ENCODE data around the gene PLA1A. TPM values are rescaled to one million over a fixed set of nuclear protein-coding genes. Genes with fewer than 3 reads are reported as not detected.

Gene PLA1A
- total RNA-seq, 2 donors from 2014 or later: 6.7 to 11.6 TPM

DNA sequence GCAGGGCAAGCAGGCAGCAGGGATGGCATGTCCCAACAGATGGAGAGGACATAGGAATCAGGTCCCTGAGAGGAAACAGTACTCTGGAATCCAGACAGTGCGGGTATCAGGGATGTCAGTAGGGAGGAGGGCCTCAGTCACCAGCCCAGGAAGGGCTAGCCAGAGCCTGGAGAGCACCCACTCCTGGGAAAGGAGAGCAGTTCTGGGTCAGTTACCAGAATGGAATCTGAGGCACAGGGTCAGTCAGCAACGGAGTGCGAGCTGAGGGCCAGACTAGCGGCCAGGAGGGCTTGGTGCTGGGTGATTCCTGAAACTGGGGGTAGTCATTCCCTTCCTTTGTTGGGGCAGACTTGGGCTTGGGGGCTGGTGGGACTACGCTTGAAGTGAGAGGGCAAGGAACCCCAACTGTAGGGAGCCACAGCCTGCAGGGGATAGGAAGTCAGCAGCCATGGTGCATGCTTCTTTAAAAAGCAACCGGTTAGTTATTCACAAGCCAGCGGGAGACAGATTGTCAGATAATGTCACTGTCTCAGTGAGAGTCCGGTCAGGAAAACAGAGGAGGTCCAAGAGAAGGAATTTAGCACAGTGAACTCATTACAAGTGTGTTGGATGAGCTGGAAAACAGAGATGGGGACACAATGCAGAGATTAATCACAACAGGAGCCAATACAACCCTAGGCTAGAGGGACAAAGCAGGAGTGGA, 27.9 kb downstream of the PLA1A start:
- Histone ChIP-seq H3K4me1 (peaks cover 0 to 48% of the 10 kb centered on the region in 2 donors), H3K27ac (peak overlapping the region in 1 of 2 donors; percentile 16), H3K9me3 (no peaks in the 10 kb centered on the region), H3K27me3 (no peaks in the 10 kb centered on the region), H3K4me3 (no peak overlapping the region), H3K36me3 (no peaks in the 10 kb centered on the region)
- TF ChIP-seq, protein P1, sequence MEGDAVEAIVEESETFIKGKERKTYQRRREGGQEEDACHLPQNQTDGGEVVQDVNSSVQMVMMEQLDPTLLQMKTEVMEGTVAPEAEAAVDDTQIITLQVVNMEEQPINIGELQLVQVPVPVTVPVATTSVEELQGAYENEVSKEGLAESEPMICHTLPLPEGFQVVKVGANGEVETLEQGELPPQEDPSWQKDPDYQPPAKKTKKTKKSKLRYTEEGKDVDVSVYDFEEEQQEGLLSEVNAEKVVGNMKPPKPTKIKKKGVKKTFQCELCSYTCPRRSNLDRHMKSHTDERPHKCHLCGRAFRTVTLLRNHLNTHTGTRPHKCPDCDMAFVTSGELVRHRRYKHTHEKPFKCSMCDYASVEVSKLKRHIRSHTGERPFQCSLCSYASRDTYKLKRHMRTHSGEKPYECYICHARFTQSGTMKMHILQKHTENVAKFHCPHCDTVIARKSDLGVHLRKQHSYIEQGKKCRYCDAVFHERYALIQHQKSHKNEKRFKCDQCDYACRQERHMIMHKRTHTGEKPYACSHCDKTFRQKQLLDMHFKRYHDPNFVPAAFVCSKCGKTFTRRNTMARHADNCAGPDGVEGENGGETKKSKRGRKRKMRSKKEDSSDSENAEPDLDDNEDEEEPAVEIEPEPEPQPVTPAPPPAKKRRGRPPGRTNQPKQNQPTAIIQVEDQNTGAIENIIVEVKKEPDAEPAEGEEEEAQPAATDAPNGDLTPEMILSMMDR (IDR thresholded peaks at IDR 0.05): no peak
- no peak for DNase-seq (ENCODE audit: low spot score)

DNA sequence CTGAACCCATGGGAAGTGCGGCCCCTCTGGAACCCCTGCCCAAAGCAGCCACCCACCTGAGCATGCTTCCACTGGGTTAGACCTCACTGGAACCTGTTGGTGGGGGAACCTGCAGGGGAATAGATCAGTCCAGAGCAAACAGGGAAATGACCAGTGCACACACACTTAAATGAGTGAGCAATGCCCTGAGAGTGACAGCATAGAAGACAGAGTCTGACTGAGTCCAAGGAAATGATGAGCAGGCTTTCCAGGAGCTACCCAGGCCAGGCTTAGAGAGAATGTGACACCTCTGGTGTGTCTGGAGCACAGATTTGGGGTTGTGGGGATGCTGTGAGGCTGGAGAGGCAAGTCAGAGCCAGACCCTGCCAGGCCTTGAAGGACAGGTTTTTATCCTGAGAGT, 28.5 kb downstream of the PLA1A start:
- TF ChIP-seq, protein P1 (IDR thresholded peaks at IDR 0.05): no peak
- peaks cover 0 to 50% of the 10 kb centered on the region in 2 donors for H3K4me1 ChIP-seq
- H3K27ac ChIP-seq: peak overlapping the region in 1 of 2 donors; percentile 16
- H3K4me3 ChIP-seq: no peak overlapping the region
- DNase-seq (ENCODE audit: low spot score): no peak
- no peaks in the 10 kb centered on the region for H3K36me3 ChIP-seq
- H3K9me3 ChIP-seq: no peaks in the 10 kb centered on the region
- no peaks in the 10 kb centered on the region for H3K27me3 ChIP-seq

DNA sequence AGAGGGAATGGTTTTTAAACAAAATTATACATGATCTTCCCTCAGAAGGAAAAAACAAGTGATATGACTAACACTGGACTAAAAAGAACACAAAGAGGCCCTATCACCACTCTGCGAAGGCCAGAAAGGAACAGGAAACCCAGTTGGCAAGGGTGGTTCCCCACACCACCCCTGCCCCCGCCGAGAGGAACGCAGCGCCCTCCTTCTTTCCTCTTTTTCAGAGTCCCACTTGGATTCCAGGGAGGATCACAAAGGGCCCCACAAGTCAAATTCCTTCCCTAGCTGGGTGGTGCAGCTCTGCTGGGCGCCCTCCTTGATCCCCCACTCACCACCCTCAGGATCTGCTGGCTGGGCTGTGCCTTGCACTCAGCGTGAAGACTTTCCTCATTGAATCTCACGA, 29.8 kb downstream of the PLA1A start:
- Histone ChIP-seq H3K9me3 (no peaks in the 10 kb centered on the region), H3K27me3 (no peaks in the 10 kb centered on the region), H3K27ac (peak overlapping the region; percentile 42 to 63), H3K4me3 (no peak overlapping the region), H3K36me3 (no peaks in the 10 kb centered on the region), H3K4me1 (peaks cover 0 to 55% of the 10 kb centered on the region in 2 donors)
- TF ChIP-seq, protein P1 (IDR thresholded peaks at IDR 0.05): no peak
- DNase-seq (ENCODE audit: low spot score): no peak

DNA sequence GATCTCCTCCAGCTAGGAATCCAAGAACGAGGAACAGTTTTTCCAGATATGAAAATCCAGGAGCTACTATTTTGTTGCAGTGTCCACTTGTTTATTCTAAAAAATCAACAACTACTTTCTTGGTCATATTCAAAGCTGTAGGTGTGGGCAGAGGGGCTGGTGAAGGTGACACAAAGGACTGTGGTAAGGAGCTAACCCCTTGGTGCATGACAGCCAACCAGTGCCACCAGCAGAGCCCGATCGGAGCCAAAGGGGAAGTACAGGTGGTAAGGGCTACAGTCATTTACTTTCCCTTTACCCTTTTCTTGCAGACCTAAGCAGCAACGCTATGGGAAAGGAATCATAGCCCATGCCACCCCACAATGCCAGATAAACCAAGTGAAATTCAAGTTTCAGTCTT, 30.7 kb downstream of the PLA1A start:
- no peak for DNase-seq (ENCODE audit: low spot score)
- Histone ChIP-seq H3K36me3 (no peaks in the 10 kb centered on the region), H3K4me3 (no peak overlapping the region), H3K4me1 (peaks cover 0 to 57% of the 10 kb centered on the region in 2 donors), H3K27me3 (no peaks in the 10 kb centered on the region), H3K27ac (peak overlapping the region in 1 of 2 donors; percentile 63), H3K9me3 (no peaks in the 10 kb centered on the region)
- TF ChIP-seq, protein P1 (IDR thresholded peaks at IDR 0.05): no peak

DNA sequence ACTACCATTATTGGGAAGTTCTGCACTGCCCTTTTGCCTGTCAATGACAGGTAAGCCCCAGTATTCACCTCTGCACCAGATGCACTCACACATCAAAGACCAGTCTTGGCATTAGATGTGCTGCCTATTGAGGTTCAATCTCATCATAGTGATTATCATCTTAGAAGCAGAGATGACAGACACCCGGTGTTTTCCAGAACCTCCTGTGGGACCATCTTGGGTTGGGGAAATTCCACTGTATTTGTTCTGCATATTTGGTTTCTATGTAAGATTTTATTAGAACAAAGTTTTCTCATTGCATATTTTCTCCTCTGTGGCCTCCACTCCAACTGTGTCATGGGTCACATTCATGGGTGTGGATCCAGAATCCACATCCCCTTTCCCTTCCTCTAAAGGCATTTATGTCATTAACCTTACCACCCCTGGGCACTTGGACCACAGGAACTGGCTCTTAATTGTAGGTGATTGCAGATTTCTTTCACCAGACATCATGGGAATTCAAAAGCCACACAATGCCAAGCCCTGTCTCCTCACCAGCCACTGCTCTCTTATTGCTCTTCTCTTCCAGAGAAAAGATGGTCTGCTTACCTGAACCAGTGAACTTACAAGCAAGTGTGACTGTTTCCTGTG, 31.2 kb downstream of the PLA1A start:
- Histone ChIP-seq H3K9me3 (no peaks in the 10 kb centered on the region), H3K36me3 (no peaks in the 10 kb centered on the region), H3K4me1 (peaks cover 0 to 57% of the 10 kb centered on the region in 2 donors), H3K27me3 (no peaks in the 10 kb centered on the region), H3K4me3 (no peak overlapping the region), H3K27ac (peak overlapping the region; percentile 3 to 63)
- no peak for DNase-seq (ENCODE audit: low spot score)
- TF ChIP-seq, protein P1 (IDR thresholded peaks at IDR 0.05): no peak

Measured in right atrium auricular region (tissue), 2 donors.